NCI-H748 (cell line): Measurements from ENCODE around the gene ZMYND8.
A peak's percentile ranks its signal among the peaks of the same experiment; 100 is the strongest.

Experiments used
- DNase-seq: peaks from one replicate; lab custom pipeline; 2025; ENCODE audit not compliant: unreplicated experiment; lab: John Stamatoyannopoulos, UW

Gene ZMYND8

DNA sequence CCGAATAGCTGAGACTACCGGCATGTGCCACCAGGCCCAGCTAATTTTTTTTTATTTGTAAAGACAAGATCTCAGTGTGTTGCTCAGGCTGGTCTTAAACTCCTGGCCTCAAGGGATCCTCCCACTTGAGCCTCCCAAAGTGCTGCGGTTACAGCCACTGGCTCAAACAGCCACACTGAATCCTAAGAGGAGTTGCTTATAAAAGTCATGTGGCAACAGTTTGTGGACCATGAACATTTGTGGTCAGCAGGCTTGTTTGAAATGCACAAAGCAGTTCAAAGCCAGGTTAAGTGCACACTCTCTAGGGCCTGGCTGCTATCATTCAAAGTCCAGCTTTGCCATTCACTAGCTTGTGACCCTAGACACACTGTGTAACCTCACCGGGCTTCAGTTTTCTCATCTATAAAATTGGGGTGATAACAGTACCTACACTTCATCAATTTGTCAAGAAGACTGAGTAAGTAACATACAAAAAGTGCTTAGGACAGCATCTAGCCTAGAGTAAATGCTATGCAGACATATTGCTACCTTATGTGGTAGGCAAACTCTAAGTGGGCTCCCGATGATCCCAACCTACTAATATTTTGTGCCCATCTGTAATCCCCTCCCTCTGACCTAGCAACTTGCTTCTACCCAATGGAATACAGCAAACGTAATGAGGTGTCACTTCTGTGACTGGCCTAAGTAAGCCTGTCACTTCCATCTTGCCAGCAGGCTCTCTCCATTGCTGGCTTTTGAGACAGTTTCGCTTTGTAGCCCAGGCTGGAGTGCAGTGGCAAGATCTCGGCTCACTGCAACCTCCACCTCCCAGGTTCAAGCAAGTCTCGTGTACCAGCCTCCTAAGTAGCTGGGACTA lies 122.9 kb downstream of the ZMYND8 start:
- no peak for DNase-seq

DNA sequence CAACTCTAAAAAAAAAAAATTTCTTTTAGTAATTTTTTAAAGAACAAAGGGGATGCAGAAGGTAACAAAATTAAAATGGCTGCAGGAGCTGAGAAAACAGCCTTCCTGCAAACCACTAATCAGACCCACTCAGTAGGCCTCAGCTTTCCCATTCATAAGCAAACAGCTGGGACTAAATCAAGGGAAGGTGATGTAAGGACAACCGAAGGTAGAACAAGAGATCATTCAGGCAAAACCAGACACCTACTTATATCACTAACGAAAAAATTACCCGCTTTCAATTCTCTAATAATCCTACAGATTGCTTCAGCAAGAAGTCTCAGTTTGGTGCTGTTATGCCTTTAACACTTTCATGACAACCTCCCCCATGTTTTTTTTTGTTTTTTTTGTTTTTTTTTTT lies 124.0 kb downstream of the ZMYND8 start:
- peak; percentile 3 for DNase-seq

DNA sequence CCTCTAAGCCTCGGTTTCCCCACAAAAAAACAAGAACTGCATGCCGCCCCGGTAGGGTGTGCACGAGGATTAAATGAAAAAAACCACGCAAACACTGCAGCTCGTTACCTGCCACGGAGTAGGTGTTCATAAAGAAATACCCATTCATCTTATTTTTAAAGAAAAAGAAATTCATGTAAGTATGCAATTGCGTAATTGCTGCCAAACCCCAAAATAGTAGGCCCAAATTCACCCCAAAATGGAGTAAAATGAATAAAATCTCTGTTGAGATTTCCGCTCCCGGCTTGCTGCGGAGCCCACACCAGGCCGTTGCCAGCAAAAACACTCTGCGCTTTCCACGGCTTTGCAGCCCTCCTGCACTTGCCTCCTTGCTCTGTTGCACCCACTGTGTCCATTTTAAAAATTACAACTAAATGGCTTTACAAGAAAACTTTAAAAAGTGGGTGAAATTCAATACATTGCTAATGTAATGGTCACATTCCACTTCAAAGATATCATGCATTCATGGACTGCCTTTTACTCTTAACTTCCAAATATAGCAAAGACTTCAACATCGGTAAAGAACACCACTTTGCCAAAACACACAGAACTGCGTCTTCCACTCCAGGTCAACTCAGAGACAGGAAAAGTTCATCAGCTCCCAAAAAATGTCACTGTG lies 125.0 kb downstream of the ZMYND8 start:
- no peak for DNase-seq

DNA sequence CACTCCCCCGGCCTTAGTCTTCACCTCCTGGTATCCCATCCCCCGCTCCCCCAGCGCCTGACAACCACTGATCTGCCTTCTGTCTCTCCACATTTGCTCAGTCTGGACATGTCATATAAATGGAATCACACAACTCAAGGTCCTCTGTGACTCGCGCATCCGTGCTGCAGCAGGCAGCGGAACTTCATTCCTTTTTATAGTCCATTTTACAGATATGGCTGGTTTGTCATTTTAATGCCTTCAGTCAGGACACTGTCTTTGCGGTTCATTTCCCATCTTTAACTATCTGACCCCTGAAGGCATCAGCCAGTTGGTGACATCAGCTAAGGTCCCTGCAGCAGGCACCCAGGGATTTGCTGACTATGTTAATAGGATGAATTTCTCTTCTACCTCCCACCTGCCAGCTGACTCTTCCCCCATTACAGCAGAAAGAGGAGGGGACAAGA lies 125.7 kb downstream of the ZMYND8 start:
- no peak for DNase-seq

DNA sequence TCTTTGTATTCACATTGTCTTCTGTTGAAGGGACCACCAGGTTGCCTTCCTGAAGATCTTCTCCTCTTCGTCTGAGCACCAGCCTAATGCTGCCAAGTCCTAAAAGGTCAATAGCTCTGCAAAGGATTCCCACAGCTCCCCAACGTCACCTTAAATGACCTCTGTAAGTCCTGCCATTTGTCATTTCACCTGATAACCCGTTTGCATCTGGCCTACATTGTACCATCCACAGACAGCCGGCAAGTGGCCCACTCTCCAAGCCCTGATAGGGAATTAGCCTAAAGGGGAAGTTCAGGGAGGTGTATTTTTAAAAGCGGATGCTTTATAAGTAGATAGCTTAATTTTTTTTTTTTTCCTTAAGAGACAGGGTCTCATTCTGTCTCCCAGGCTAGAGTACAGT lies 127.8 kb downstream of the ZMYND8 start:
- no peak for DNase-seq

DNA sequence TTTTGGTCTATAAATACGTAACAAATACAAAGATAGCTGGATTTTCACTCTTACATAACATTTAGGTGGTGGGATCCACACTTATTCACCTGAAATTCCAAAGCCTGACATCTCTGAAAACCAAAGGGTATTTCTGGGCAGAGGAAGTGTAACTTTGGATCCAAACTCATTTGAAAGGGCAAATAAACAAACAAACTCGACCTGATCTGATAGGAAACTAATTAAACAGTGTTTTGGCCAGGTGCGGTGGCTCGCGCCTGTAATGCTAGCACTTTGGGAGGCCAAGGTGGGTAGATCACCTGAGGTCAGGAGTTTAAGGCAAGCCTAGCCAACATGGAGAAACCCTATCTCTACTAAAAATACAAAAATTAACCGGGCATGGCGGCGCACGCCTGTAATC lies 128.9 kb downstream of the ZMYND8 start:
- no peak for DNase-seq

DNA sequence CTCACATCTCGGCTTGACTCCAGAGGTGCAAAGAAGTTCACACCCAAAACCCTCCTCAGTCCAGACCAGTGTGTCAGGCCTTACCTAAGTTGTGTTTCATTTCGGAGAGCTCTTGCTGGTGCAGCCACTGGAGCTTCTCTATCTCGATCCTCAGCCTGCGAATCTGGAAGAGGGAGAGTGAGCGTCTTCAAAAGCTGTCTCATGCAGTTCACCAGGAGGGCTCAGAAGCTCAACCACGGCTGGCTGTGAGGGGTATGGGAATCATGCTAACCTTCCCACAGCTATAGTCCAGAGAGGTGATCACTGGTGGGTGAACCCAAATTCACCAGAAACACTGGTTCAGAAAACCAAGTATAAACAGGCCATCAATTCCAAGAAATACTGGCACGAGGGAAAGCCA lies 129.4 kb downstream of the ZMYND8 start:
- DNase-seq, result no peak

DNA sequence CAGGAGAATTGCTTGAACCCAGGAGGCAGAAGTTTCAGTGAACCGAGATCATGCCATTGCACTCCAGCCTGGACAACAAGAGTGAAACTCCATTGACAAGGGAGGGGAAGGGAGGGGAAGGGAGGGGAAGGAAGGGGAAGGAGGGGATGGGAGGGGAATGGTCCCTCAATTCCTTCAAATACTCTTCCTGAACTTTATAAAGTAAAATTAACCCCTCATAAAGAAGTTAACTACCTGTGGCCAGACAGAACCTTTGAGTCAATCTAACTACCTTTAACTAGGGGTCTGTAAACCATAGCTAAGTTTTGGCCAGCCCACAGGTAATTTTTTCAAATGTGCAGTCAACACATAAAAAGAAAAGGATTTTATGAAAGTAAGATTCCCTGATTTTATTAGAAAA lies 131.0 kb downstream of the ZMYND8 start:
- no peak for DNase-seq

DNA sequence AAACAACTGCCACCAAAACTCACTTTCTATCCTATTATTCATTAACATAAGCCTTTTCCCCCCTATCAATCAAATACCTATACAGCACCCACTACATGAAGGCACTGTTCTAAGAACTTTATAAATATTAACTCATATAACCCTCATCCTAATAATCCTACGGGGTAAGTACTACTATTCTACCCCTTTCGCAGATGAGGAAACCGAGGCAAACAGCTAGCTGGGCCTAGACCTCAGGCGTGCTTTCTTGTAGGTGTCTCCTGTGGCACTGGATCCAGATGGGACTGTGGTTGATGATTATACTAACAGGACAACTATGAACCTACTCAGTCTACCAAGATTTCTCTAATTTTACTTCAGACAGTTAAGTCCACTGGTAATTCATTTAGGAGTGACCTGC lies 131.6 kb downstream of the ZMYND8 start:
- no peak for DNase-seq

DNA sequence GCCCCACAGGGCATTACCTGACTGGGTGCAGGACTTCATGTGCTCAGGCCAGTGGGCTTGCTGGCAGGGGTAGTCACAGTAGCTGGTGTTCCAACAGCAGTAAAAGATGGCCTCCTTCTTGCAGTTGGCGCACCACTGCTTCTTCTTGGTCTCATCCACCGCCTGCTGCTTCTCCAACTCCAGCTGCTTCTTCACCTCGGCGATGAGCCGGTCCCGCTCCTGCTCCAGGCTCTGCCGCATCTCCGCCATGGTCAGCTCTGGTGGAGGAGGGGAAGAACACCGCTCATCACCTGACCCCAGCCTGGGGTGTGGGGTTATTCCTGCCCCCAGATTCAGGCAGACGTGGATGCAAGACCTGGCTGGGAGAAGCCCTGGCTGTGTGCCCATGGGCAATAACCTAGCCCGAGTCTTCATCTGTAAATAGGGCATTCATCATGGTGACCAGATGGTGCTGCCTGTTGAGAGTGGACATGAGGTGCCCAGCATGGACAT lies 132.2 kb downstream of the ZMYND8 start:
- no peak for DNase-seq

DNA sequence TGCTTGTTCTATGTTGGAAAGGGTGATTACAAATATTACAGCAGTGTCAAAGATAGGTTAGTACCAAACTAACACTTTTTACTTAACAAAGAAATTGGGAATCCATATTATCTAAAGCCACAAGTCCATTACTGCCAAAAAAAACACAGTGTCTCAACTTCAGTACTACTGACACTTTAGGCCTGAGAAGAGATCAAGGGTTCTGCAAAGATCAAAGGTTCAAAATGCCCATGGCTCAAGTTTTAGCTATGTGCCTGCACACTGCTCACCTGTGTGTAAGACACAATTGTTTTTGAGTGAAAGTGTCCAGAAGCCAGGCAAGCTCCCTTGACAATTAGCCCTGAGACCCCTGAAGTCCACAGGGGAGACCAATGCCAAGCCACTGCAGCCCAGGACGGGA lies 132.6 kb downstream of the ZMYND8 start:
- no peak for DNase-seq

DNA sequence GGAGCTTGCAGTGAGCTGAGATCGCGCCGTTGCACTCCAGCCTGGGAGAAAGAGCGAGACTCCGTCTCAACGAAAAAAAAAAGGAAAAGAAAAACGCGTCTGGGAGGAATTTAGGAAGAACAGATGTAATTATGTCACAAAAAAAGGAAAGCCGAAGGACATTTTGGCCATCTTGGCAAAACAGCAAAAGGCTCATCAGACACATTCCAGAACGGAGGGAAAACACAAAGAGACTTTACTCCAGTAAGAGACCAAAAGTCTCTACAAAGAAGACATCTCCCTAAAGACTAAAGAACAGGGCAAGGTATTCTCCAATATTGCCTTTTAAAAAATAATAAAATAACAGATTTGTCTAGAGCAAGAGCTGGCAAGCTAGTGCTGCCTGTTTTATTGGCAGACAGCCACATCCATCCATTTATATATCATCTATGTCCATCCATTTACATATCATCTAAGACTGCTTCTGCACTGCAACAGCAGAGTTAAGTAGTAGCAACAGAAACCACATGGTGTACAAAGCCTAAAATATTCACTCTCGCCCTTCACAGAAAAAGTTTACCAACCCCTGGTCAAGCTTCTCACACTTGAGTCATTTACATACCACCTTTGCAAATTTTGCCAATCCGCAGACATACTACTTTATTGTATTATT lies 133.9 kb downstream of the ZMYND8 start:
- DNase-seq, result no peak

DNA sequence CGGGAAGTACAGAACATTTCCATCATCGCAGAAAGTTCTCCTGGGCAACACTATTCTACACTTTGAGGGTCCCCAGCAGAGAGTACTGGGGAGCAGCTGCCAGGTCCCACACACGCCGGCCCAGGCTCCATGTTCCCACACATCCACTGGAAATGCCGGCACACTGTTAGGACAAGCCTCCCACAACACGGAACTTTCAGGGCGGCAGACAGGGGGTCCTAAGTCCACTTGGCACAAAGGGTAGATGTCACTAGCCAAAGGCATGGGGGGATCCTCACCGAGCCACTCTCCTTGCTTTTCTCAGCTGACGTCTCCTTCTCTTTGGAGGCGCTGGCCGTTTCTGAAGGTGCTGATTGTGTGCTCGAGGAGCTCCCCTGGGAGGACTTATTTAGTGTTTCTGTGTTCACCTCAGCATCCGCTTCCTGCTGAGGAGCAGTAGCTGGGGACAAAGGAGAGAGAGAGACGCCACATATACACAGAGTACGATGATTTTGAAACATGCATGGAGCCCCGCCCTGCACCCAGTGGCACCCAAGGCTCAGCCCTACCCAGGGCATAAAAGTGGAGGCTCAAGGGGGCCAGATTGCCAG lies 135.4 kb downstream of the ZMYND8 start:
- DNase-seq, result no peak

DNA sequence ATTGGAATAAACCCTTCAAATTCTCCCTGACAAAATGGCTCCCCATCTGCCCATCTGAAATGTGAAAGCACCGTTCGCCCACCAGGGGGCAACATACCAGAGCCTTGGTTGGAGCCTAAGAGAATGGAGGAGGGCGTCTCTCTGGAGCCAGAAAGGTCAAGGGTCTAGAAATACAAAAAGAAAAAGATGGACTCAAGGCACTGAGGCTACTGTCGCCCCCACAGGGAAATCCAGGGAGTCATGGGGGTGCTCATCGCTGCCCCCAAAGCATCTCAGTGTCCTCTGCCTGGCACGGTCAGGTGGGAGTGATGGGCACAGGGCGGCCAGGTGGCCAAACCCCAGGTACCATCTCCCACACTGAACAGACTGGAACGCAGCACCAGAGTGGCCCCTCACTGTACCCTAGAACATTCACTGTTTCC lies 136.3 kb downstream of the ZMYND8 start:
- peak; percentile 39 for DNase-seq

DNA sequence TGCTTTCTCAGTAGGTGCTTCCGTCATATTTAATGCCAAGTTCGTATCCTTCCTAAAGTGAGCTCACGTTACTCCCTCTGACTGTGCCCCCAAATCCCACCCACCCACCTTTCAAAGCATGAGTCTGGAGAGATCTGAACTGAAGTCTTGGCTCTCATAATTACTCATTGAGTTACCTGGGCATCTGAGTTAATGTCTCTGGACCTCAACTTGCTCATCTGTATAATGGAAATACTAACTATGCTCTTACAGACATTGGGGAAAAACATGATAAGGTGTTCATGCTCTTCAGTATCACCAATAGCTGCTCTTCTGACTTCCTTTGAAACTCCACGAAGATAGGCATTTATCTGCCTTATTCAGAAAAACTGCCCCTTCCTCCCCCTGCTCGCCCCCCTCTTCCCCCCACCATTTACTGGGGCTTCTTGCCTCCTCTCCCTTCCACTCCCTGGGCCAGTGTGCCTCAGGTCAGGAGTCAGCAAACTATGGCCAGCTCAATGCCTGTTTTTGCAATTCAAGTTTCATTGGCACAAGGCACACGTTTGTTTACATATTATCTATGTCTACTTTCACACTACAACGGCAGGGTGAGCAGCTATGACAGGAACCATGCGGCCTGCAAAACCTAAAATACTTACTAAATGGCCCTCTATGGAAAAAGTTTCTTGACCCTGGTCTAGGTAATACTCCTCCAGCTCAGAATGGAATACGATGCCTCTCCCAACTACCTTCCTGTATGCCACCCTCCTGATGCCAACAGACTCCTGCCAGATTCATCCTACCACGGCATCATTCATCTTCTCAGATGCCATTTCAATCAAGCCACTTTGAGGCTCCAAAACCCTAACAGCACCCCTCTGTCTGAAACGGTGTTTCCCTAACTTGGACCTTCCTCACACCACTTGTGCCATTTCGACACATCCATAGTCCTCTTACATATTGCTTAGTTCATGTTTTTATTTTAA lies 138.7 kb downstream of the ZMYND8 start:
- no peak for DNase-seq

DNA sequence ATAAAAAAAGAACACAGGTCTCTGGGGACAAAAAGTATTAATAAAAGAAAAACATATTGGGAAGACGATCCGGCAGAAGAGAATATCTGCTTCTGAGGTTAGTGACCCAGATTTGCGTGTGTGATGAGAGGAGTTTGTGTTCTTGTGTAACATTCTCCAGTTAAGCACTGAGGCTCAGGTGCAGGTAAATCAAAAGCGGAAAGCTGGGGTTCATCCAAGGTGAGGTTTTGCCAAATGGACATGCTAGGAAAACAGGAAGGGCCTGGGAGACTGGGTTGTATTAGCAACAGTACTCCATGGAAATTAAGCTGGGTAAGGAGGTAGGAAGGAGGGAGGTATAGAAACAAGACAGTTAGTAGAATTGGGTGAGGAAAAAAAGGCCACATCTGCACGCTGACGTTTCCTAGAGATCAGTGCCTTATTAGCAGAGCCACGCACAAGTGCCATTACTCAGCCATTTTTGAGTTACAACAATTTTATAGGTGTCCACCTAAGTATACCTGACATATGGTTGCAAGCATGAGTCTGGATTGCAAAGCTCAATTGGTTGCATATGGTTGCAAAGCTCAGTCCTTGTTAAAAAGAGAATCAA lies 139.6 kb downstream of the ZMYND8 start:
- no peak for DNase-seq

DNA sequence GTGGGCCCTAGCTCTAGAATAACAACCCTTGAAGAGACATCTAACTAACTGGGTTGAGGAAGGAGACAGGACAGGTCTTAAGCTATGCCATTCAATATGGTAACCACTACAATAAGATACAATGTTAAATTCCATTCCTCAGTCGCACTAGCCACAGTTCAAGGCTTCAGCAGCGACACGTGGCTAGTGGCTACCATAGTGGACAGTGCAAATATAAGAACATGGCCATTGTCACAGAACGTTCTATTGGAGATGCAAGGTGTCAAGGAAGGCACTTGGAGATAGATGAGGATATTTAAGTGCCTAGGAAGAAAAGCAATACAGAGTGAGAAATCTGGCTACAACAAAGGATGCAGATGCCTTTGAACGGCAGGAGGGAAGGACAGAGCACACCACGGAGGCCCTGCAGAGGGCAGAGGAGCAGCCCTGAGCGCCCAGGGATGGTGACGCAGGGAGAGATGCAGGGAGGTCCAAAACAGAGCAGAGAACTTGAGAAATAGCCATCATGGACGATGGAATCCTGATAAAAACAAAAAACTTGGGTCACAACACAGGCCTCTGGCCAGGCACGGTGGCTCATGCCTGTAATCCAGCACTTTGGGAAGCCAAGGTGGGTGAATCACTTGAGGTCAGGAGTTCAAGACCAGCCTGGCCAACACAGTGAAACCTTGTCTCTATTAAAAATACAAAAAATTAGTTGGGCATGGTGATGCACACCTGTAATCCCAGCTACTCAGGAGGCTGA lies 140.7 kb downstream of the ZMYND8 start:
- no peak for DNase-seq

DNA sequence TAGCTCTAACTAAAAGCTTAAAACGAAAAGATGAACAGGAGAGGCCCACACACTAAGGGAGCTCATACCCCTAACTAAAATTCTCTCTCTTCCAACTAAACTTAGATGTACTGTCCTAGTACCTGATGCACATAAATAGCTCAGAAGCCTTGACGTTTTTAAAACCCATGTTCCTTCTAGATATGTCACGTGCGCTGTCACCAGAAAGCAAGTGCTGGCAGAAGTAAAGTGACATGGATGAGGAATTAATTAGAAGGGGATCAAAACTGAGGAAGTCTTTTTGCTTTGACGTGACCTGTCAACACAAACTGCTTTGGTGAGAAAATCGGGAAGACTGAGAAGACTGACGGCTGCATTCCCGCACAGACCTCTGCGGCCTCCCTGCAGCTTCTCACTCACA lies 142.5 kb downstream of the ZMYND8 start:
- no peak for DNase-seq

DNA sequence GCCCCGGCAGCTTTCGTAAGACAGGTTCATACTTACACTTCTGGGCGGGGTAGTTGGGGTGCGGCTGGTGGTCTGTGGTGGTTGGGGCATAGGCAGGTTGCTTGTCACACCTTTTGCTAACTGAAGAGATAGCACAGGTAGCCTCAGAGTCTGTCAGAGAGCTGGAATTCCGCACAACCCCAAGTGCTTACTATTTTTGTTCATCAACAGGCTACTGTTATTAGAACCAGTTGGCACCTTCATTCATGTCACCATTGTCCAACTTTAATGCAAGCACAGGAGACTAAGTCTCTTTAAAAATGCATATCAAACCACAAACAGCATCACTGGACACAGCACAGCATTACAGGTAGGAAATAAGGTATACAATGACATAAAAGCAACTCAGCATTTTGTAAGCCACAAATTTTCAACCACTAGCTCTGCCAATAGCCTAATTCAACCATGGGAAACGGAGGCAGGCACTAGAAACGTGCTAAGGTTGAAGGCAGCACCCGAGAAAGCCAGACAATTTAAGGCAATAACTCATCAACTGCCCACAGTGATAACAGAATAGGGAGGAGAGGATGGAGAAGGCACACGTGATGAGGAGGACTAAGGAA lies 143.8 kb downstream of the ZMYND8 start:
- no peak for DNase-seq
